Immature natural killer cell (primary cell): ENCODE measurements around the gene ACTG2. TPM values are rescaled to one million over a fixed set of nuclear protein-coding genes. Genes with fewer than 3 reads are reported as not detected.
A peak's percentile ranks its signal among the peaks of the same experiment; 100 is the strongest.
"Not testable (repeated sequence)": the region's sequence is repeated elsewhere in the genome, so short reads cannot be mapped to it uniquely, and the experiment has no call there.

Source experiments
- DNase-seq, 3 donors: peaks; one replicate each; pipeline ENCODE4 v3.0.0; 2022; ENCODE audit warnings: mixed read lengths in 1 of 3
- H3K27ac Mint-ChIP-seq, 6 donors: one replicate each; pipeline ENCODE4 v1.8.0; 2020; ENCODE audit warnings: mixed read lengths in 6 of 6, mild to moderate bottlenecking in 5 of 6, inconsistent platforms in 4 of 6, moderate library complexity in 3 of 6
- H3K27me3 Mint-ChIP-seq, 3 donors: one replicate each; pipeline ENCODE4 v1.8.0; 2020 to 2021; ENCODE audit warnings: low read depth in 3 of 3, mild to moderate bottlenecking in 3 of 3, mixed read lengths in 3 of 3, moderate library complexity in 3 of 3, inconsistent platforms in 1 of 3
- H3K36me3 Mint-ChIP-seq, 3 donors: one replicate each; pipeline ENCODE4 v1.8.0; 2020; ENCODE audit warnings: mixed read lengths in 3 of 3, inconsistent platforms in 2 of 3, mild to moderate bottlenecking in 2 of 3
- H3K4me1 Mint-ChIP-seq, 2 donors: one replicate each; pipeline ENCODE4 v1.8.0; 2020; ENCODE audit warnings: inconsistent platforms in 2 of 2, mild to moderate bottlenecking in 2 of 2, mixed read lengths in 2 of 2, moderate library complexity in 1 of 2
- H3K4me3 Mint-ChIP-seq, 5 donors: one replicate each; pipeline ENCODE4 v1.8.0; 2020; ENCODE audit warnings: mild to moderate bottlenecking in 5 of 5, mixed read lengths in 5 of 5, inconsistent platforms in 3 of 5, moderate library complexity in 3 of 5
- H3K9me3 Mint-ChIP-seq, 6 donors: one replicate each; pipeline ENCODE4 v1.8.0; 2020; ENCODE audit warnings: mild to moderate bottlenecking in 6 of 6, mixed read lengths in 6 of 6, inconsistent platforms in 4 of 6, moderate library complexity in 3 of 6
- polyA plus RNA-seq, 3 donors: library from polyadenylated mRNA; unstranded; fragments of 300-500 nt; fragmentation: Illumina TruSeq; gene quantifications; one replicate each; pipeline ENCODE4 v1.2.3, GENCODE V29; 2021

The ACTG2 gene
- polyA plus RNA-seq, 3 donors from 2014 or later = not detected

DNA sequence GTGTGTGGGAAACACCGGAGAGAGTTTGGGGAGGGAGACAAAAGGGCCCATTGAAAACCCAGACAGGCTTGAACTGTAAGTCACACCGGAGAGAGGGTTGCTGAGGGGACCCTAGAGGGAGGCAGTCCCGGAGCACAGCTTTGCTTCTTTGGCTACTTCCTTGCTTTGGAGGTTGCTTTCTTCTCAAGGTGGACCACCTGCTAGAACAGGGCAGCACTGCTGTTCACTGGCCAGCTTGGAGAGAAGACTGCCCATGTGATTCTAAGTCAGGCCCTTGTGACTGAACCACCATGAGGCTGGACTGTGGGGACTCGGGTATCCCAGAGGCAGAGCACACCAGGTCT lies 4.4 kb downstream of the ACTG2 start:
- Mint-ChIP-seq H3K9me3 (no peaks in the 10 kb centered on the region), H3K27ac (peak overlapping the region; percentile 88 to 98 (median 94)), H3K36me3 (no peaks in the 10 kb centered on the region), H3K4me1 (peaks cover 24 to 31% of the 10 kb centered on the region in 2 donors), H3K4me3 (peak overlapping the region; percentile 51 to 83 (median 73)), H3K27me3 (peaks cover 0 to 2% (median 2%) of the 10 kb centered on the region in 3 donors)
- DNase-seq = no peak

DNA sequence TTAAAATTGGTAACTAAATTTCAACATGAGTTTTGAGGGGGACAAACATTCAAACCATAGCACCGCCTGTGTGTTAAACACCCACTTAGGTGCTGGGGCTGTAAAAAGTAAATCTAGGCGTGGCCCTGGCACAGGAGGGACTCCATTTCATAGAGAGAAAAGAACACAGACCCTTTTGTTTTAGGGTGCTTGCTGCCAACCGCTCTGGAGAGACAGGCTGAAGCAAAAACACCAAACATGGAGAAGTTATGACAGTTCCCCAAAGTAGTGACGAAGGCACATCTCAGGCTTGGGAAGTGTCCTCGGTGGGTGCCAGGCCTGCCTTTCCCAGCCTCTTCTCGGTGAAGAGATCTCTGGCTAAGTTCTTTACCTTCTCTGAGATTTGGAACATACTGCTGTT lies 5.1 kb downstream of the ACTG2 start:
- peaks cover 24 to 31% of the 10 kb centered on the region in 2 donors for H3K4me1 Mint-ChIP-seq
- peaks cover 0 to 2% (median 2%) of the 10 kb centered on the region in 3 donors for H3K27me3 Mint-ChIP-seq
- no peak overlapping the region for H3K4me3 Mint-ChIP-seq
- no peaks in the 10 kb centered on the region for H3K9me3 Mint-ChIP-seq
- H3K27ac Mint-ChIP-seq = peak overlapping the region in 3 of 6 donors; percentile 3 to 94 (median 94)
- DNase-seq = no peak
- H3K36me3 Mint-ChIP-seq = no peaks in the 10 kb centered on the region

DNA sequence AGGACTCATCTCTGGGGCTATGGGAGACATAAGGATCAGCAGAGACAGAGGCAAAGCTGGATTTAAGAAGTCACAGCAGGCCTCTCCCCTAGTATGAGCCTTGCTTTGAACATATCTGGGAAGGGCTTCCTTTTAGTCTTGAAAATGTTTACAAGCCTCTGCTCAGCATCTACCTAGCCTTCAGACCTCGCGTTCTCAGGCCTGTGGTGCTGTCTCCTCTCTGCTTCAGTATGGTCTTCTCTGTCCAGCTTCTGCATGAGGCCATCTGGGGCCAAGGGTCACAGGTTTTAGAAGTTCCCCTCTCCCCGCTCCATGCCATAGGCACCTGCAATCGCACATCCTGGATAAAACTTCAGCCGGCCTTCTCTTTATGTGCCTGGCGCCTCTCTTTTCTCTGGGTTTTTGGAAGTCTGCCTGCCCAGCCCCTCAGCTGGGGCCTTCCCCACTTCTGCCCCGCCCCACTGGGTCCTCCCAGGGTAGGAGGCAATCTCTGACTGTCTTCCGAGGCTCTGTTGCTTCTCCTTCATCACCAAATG lies 7.1 kb downstream of the ACTG2 start:
- no peaks in the 10 kb centered on the region for H3K9me3 Mint-ChIP-seq
- DNase-seq = no peak
- no peak overlapping the region for H3K27ac Mint-ChIP-seq
- H3K36me3 Mint-ChIP-seq = no peaks in the 10 kb centered on the region
- peaks cover 21 to 30% of the 10 kb centered on the region in 2 donors for H3K4me1 Mint-ChIP-seq
- no peak overlapping the region for H3K4me3 Mint-ChIP-seq
- peaks cover 0 to 2% (median 2%) of the 10 kb centered on the region in 3 donors for H3K27me3 Mint-ChIP-seq

DNA sequence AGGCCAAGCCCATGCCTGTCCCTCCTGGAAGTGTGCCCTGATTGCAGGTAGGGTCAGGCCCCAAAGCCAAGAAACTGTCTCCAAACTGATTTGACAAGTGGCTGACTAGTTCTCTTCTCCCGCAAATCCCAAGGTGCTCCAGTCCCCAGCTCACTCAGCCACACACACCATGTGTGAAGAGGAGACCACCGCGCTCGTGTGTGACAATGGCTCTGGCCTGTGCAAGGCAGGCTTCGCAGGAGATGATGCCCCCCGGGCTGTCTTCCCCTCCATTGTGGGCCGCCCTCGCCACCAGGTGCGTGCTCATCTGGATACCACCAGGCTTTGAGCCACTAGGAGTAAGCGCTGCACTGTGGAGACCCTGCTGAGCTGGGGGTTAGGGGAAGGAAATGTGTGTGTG lies 8.3 kb downstream of the ACTG2 start:
- H3K4me1 Mint-ChIP-seq = peaks cover 15 to 17% of the 10 kb centered on the region in 2 donors
- H3K4me3 Mint-ChIP-seq = no peak overlapping the region
- no peak for DNase-seq
- H3K27me3 Mint-ChIP-seq = peaks cover 0 to 2% (median 2%) of the 10 kb centered on the region in 3 donors
- no peaks in the 10 kb centered on the region for H3K9me3 Mint-ChIP-seq
- H3K27ac Mint-ChIP-seq = no peak overlapping the region
- no peaks in the 10 kb centered on the region for H3K36me3 Mint-ChIP-seq

DNA sequence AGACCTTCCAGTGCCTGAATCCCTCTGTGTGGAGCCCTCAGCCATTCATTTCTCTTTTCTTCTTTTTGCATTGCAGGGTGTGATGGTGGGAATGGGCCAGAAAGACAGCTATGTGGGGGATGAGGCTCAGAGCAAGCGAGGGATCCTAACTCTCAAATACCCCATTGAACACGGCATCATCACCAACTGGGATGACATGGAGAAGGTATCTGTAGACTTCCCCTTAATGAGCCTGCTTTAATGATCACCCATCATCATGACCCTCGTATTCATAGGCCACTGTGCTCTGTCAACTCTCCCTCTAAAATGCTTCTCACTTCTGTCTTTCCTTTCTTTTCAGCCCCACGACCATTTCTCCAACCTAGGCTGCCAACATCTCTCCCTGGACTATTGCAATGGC lies 9.5 kb downstream of the ACTG2 start:
- Mint-ChIP-seq H3K27me3 (peaks cover 0 to 2% (median 0%) of the 10 kb centered on the region in 3 donors), H3K9me3 (no peaks in the 10 kb centered on the region), H3K27ac (no peak overlapping the region), H3K4me3 (no peak overlapping the region), H3K4me1 (peaks cover 4 to 6% of the 10 kb centered on the region in 2 donors), H3K36me3 (no peaks in the 10 kb centered on the region)
- no peak for DNase-seq

DNA sequence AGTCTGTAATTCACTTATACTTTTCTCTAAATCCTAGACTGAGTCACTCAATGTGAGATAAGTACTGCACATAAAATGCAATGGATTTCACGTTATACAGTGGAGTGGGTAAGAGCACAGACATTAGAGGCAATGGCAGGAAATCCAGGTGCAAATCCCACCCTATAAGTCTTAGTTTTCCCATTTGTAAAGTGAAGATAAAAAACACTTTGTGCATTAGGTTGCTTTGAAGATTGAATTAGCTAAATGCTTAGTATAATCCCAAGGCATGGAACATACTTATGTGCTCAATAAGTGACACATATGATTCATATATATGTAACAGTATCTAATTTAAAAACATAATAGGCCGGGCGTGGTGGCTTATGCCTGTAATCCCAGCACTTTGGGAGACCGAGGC lies 10.5 kb downstream of the ACTG2 start:
- DNase-seq = no peak
- no peaks in the 10 kb centered on the region for H3K9me3 Mint-ChIP-seq
- no peak overlapping the region for H3K27ac Mint-ChIP-seq
- H3K27me3 Mint-ChIP-seq = peaks cover 0 to 7% (median 0%) of the 10 kb centered on the region in 3 donors
- no peak overlapping the region for H3K4me3 Mint-ChIP-seq
- no peaks in the 10 kb centered on the region for H3K4me1 Mint-ChIP-seq
- no peaks in the 10 kb centered on the region for H3K36me3 Mint-ChIP-seq

DNA sequence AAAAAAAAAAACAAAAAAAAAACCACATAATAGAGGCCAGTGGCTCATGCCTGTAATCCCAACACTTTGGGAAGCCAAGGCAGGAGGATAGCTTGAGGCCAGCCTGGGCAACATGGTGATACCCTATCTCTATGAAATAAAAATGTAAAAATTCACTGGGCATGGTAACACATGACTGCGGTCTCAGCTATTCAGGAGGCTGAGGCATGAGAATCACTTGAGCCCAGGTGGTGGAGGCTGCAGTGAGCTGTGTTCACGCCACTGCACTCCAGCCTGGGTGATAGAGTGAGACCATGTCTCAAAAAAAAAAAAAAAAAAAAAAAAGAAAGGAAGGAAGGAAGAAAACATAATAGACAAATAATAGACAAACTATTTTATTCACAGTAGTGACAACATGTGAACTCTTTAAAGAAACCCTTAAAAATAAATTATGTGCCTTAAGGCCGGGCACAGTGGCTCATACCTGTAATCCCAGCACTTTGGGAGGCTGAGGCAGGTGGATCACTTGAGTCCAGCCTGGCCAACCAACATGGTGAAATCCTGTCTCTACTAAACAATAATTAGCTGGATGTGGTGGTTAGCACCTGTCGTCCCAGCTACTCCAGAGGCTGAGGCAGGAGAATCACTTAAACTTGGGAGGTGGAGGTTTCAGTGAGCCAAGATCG lies 11.3 kb downstream of the ACTG2 start:
- not testable (repeated sequence) for H3K36me3 Mint-ChIP-seq, H3K4me3 Mint-ChIP-seq, H3K27ac Mint-ChIP-seq, DNase-seq, H3K27me3 Mint-ChIP-seq, H3K9me3 Mint-ChIP-seq, H3K4me1 Mint-ChIP-seq

DNA sequence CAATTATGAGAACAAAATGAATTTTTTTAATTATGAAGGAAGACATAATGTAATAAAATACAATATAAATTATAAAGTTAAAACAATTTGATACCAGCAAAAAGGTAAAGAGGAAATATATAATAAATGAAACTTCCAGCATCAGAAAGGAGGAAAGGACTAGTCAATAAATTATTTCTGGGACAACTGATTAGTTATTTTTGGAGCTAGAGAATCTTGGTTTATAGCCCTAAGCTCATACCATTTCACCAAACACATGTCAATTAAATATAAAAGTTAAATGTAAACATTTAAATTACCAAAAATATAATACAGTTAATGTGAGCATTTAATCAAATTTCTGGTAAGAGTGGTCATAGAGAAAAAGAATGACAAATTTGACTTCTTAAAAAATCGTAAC lies 12.1 kb downstream of the ACTG2 start:
- no peak for DNase-seq
- Mint-ChIP-seq H3K4me1 (no peaks in the 10 kb centered on the region), H3K27ac (no peak overlapping the region), H3K27me3 (peaks cover 0 to 7% (median 0%) of the 10 kb centered on the region in 3 donors), H3K9me3 (no peaks in the 10 kb centered on the region), H3K36me3 (no peaks in the 10 kb centered on the region), H3K4me3 (no peak overlapping the region)

DNA sequence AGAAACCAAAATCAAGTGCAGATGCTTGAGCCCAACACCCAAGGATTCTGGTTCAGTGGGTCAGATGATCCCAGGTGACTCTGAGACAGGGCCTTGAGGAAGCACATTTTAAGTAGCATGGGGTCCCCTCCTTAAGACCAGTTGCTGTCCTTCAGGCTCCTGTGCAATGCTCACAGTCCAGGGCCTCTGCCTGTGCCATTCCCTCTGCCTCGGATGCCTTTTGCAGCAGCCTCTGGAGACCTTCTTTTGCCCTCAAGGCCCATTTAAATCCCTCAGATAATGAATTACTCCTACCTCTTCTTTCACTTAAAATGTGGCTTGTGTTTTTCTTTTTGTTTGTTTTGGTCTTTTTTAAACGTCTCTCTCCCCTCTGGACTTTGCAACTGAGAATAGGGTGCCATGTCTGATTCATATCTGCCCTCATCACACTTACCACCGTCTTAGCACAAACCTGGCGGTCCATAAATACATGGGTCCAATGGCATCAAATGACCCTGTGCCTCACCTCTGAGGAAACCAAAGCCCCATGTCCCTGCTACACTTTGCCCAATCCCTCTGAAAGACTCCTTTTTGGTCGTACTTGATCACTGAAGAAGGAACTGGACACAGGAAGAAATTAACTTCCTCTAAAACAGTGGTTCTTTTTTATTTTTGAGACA lies 14.2 kb downstream of the ACTG2 start:
- Mint-ChIP-seq H3K4me3 (peak overlapping the region in 1 of 5 donors; percentile 24), H3K27ac (peak overlapping the region in 1 of 6 donors; percentile 14)

DNA sequence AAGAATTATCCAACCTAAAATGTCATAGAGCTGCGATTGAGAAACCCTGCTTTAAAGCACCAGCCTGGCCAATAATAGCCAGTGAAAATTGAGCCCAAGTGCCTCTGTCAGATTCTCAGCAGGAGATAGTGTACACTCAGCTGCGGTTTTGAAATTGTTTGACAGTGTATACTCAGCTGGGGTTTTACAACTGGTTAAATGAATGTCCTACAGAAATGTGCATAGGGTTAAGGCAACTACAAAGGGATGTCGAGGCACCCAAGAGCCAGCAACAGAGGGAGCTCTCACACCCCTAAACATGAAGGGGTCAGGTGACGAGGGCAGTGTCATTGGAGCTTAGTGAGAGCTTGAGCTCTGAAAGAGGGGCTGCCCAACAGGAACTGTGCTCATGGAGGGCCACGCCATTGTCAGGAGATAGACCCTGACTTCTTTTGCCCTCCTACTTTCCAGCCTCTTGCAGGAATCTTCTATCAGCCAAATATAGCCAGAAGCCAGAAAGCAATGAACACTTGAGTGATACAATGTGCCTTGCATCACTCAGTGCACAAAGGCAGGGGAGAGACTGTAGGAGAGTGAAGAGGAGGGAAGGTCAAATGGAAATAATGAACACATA lies 15.1 kb downstream of the ACTG2 start:
- Mint-ChIP-seq H3K4me3 (no peak overlapping the region), H3K36me3 (no peaks in the 10 kb centered on the region), H3K9me3 (no peaks in the 10 kb centered on the region), H3K27me3 (peaks cover 0 to 5% (median 0%) of the 10 kb centered on the region in 3 donors), H3K27ac (peak overlapping the region in 2 of 6 donors; percentile 56 to 60), H3K4me1 (no peaks in the 10 kb centered on the region)
- DNase-seq = peak; percentile 32 to 53 (median 40)

More for the DNA sequence above, 14.2 kb downstream of the ACTG2 start:
- Mint-ChIP-seq H3K4me1 (no peaks in the 10 kb centered on the region), H3K27me3 (peaks cover 0 to 5% (median 0%) of the 10 kb centered on the region in 3 donors), H3K36me3 (no peaks in the 10 kb centered on the region), H3K9me3 (no peaks in the 10 kb centered on the region)
- no peak for DNase-seq

DNA sequence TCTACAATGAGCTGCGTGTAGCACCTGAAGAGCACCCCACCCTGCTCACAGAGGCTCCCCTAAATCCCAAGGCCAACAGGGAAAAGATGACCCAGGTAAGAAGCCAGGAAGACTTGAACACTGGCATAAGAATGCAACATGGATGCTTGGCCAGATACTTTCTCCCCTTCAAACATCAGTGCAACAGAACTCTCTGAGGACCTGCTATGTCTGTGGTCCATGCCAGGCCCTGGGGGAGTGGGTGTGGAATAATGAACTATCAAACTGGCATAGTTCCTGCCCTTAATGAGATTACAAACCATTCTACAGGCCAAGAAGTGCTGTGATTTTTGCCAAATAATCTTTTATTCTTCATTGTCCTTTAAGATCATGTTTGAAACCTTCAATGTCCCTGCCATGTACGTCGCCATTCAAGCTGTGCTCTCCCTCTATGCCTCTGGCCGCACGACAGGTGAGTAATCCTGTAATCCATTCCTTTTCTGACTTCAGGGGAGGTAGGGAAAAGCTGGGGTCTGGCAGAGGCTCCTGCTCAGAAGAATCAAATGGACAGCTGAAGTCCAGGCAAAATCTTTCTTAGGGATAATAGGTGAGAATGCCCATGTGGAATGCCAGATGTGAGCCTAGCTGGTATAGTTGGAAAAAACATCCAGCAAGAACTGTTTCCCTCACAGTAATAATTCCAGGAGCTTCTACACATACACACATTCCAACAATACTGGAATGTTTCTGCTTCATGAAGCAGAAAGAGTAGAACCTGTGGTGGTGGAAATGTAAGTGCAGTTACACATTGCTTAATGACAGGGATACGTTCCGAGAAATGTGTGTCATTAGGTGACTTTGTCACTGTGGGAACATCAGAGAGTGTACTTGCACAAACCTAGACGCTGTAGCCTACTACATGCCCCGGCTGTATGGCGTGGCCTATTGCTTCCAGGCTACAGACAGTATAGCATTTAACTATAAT lies 16.2 kb downstream of the ACTG2 start:
- no peak overlapping the region for H3K4me3 Mint-ChIP-seq
- H3K4me1 Mint-ChIP-seq = no peaks in the 10 kb centered on the region
- no peak for DNase-seq
- H3K27me3 Mint-ChIP-seq = peaks cover 0 to 5% (median 0%) of the 10 kb centered on the region in 3 donors
- no peak overlapping the region for H3K27ac Mint-ChIP-seq
- no peaks in the 10 kb centered on the region for H3K9me3 Mint-ChIP-seq
- no peaks in the 10 kb centered on the region for H3K36me3 Mint-ChIP-seq

DNA sequence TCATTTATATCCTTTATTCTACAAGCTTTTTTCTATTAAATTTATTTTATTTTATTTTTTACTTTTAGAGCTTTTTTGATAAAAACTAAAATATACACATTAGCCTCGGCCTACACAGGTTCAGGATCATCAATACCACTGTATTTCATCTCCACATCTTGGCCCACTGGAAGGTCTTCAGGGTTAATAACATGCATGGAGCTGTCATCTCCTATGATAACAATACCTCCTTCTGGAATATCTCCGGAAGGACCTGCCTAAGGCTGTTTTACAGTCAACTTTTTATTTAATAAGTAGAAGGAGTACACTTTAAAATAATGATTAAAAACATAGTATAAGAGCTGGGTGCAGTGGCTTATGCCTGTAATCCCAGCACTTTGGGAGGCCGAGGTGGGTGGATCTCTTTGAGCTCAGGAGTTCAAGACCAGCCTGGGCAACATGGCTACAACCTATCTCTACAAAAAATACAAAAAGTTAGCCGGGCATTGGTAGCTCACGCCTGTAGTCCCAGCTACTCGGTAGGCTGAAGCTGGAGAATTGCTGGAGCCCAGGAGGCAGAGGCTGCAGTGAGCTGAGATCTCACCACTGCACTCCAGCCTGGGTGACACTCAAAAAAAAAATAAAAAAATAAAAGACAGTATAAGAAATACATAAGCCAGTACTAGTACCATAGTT lies 18.2 kb downstream of the ACTG2 start:
- Mint-ChIP-seq H3K9me3 (no peaks in the 10 kb centered on the region), H3K27me3 (peaks cover 0 to 5% (median 0%) of the 10 kb centered on the region in 3 donors), H3K27ac (no peak overlapping the region), H3K4me1 (no peaks in the 10 kb centered on the region), H3K4me3 (no peak overlapping the region), H3K36me3 (no peaks in the 10 kb centered on the region)
- no peak for DNase-seq
